ENCODE data around the gene PRPF19. TPM values are rescaled to one million over a fixed set of nuclear protein-coding genes. Genes with fewer than 3 reads are reported as not detected.

The PRPF19 gene
- total RNA-seq, 1 experiment from 2014 or later, result 160 TPM

DNA sequence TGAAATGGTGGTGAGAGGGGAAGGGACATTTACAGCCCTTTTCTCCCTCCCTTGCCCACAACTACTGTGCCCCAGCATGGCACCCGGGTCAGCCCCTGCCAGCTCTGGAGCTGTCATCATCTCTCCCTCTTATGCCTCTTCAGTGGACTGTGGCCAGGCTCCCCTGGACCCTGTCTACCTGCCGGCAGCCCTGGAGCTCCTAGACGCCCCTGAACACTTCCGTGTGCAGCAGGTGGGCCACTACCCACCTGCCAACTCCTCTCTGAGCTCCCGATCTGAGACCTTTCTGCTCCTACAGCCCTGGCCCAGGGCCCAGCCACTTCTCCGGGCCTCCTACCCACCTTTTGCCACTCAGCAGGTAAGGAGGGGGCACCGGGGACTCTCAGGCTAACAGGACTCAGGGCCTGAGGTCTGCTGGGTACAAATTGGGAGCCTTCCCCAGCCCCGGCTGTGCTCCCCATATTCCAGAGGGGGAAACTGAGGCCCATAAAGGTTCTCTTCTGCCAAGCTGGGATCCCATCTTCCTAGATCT is 20.7 kb upstream of the PRPF19 start:
- CTCF ChIA-PET, result interaction anchor here (0.6 kb wide), 1 partner anchor 13 kb away, joined by 3 read pairs; the partner anchor contains the start of gene TMEM109
- H3K79me2 ChIP-seq (ENCODE audit: low read depth), result no peaks in the 10 kb centered on the region
- no TSS peak for BruUV-seq (replicated peaks)
- DNase-seq, result no peak
- POLR2A ChIA-PET (ENCODE audit: unreplicated experiment), result interaction anchor here (0.6 kb wide), 1 partner anchor 69 kb away, joined by 7 read pairs; no protein-coding TSS in a partner anchor
- no peaks in the 10 kb centered on the region for H3K27me3 ChIP-seq (ENCODE audit: insufficient read depth, low read depth)
- H3K9me2 ChIP-seq (ENCODE audit: insufficient read depth), result no peaks in the 10 kb centered on the region
- no peaks in the 10 kb centered on the region for H3K36me3 ChIP-seq (ENCODE audit: low read depth)
- H4K20me1 ChIP-seq (ENCODE audit: insufficient read depth), result no peaks in the 10 kb centered on the region
- H3K4me3 ChIP-seq, result no peak overlapping the region
- no peak overlapping the region for H2AFZ ChIP-seq
- peaks cover 13% of the 10 kb centered on the region for H3K4me1 ChIP-seq (replicated peaks; ENCODE audit: insufficient read depth)
- H3K9me3 ChIP-seq (ENCODE audit: insufficient read depth, low read depth), result no peaks in the 10 kb centered on the region
- no peak overlapping the region for H3K4me2 ChIP-seq
- intact Hi-C loops (cut with micrococcal nuclease; ENCODE audit: unreplicated experiment), result loop anchor here (10.0 kb wide), 1 partner anchor 938 kb away; no protein-coding TSS in a partner anchor
- no peak overlapping the region for H3K27ac ChIP-seq
- H3F3A ChIP-seq (ENCODE audit: insufficient read depth, low read depth), result peaks cover 12% of the 10 kb centered on the region; the same call in 1 of the 2 replicates
- TF ChIP-seq, protein P1, sequence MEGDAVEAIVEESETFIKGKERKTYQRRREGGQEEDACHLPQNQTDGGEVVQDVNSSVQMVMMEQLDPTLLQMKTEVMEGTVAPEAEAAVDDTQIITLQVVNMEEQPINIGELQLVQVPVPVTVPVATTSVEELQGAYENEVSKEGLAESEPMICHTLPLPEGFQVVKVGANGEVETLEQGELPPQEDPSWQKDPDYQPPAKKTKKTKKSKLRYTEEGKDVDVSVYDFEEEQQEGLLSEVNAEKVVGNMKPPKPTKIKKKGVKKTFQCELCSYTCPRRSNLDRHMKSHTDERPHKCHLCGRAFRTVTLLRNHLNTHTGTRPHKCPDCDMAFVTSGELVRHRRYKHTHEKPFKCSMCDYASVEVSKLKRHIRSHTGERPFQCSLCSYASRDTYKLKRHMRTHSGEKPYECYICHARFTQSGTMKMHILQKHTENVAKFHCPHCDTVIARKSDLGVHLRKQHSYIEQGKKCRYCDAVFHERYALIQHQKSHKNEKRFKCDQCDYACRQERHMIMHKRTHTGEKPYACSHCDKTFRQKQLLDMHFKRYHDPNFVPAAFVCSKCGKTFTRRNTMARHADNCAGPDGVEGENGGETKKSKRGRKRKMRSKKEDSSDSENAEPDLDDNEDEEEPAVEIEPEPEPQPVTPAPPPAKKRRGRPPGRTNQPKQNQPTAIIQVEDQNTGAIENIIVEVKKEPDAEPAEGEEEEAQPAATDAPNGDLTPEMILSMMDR (conservative IDR thresholded peaks at IDR 0.05), result no peak
- TF ChIP-seq EZH2 (IDR thresholded peaks at IDR 0.05; ENCODE audit: low read depth), result no peak

DNA sequence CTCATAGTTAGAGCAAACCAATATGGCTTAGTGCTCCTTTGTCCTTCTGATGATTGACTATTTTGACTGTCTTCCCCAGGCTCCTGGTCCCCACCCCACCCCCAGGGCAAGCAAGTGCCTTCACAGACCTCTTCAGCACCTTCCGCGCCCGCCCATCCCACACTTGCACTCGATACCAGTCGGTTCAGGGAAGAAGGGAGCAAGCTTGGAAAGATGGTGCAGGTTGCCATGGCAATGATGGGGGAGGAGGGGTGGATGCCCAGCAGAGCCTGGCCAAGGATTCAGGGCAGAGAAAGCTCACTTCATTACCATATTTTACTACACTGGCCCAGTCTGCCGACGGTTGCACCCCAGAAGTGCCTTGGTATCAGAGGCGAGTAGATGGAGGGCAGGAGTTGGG is 20.1 kb upstream of the PRPF19 start:
- TF ChIP-seq EZH2 (IDR thresholded peaks at IDR 0.05; ENCODE audit: low read depth), result no peak
- TF ChIP-seq, protein P1 (conservative IDR thresholded peaks at IDR 0.05), result no peak
- DNase-seq, result no peak
- H3K27ac ChIP-seq, result no peak overlapping the region
- no peak overlapping the region for H2AFZ ChIP-seq
- H3K27me3 ChIP-seq (ENCODE audit: insufficient read depth, low read depth), result no peaks in the 10 kb centered on the region
- no peaks in the 10 kb centered on the region for H3K9me2 ChIP-seq (ENCODE audit: insufficient read depth)
- no peaks in the 10 kb centered on the region for H4K20me1 ChIP-seq (ENCODE audit: insufficient read depth)
- H3K4me2 ChIP-seq, result no peak overlapping the region
- peaks cover 13% of the 10 kb centered on the region for H3K4me1 ChIP-seq (replicated peaks; ENCODE audit: insufficient read depth)
- H3K4me3 ChIP-seq, result no peak overlapping the region
- ChIA-PET POLR2A (ENCODE audit: unreplicated experiment) (interaction anchor here (0.6 kb wide), 1 partner anchor 70 kb away, joined by 7 read pairs; no protein-coding TSS in a partner anchor), CTCF (interaction anchor here (0.6 kb wide), 1 partner anchor 13 kb away, joined by 3 read pairs; the partner anchor contains the start of gene TMEM109)
- no TSS peak for BruUV-seq (replicated peaks)
- H3K79me2 ChIP-seq (ENCODE audit: low read depth), result no peaks in the 10 kb centered on the region
- 0 out of 2 replicates have a peak, but pooled peaks cover 2% of the 10 kb centered on the region for H3K36me3 ChIP-seq (ENCODE audit: low read depth)
- H3K9me3 ChIP-seq (ENCODE audit: insufficient read depth, low read depth), result no peaks in the 10 kb centered on the region
- intact Hi-C loops (cut with micrococcal nuclease; ENCODE audit: unreplicated experiment), result loop anchor here (10.0 kb wide), 1 partner anchor 938 kb away; no protein-coding TSS in a partner anchor
- peaks cover 12% of the 10 kb centered on the region; the same call in 1 of the 2 replicates for H3F3A ChIP-seq (ENCODE audit: insufficient read depth, low read depth)

DNA sequence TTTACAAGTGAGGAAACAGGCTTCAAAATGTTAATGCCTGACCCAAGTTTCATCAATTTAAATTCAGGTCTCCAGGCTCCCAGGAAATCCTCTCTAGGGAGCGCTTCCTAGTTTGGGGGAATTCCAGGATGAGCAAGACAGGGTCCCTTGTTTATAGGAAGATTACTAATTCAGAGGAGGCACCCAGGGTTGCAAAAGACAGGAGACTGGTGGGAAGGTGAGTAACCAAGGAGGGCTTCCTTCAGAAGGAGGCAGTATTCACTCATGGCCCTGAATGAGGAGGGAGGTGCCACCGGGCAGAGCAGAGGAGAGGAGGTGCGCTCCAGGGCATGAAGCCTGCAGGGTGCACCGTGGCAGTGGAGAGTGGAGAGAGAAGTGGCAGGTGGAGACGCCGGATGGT is 19.5 kb upstream of the PRPF19 start:
- Histone ChIP-seq H3K4me2 (peak overlapping the region; percentile 91), H3K9me3 (ENCODE audit: insufficient read depth, low read depth) (no peaks in the 10 kb centered on the region), H3K36me3 (ENCODE audit: low read depth) (0 out of 2 replicates have a peak, but pooled peaks cover 5% of the 10 kb centered on the region), H3K4me1 (replicated peaks; ENCODE audit: insufficient read depth) (peaks cover 13% of the 10 kb centered on the region), H3K27ac (no peak overlapping the region), H2AFZ (no peak overlapping the region), H3K4me3 (peak overlapping the region; percentile 74; the same call in 1 of the 2 replicates), H3K27me3 (ENCODE audit: insufficient read depth, low read depth) (no peaks in the 10 kb centered on the region), H4K20me1 (ENCODE audit: insufficient read depth) (no peaks in the 10 kb centered on the region), H3K79me2 (ENCODE audit: low read depth) (no peaks in the 10 kb centered on the region), H3F3A (ENCODE audit: insufficient read depth, low read depth) (peaks cover 12% of the 10 kb centered on the region; the same call in 1 of the 2 replicates), H3K9me2 (ENCODE audit: insufficient read depth) (no peaks in the 10 kb centered on the region)
- BruUV-seq (replicated peaks), result no TSS peak
- ChIA-PET CTCF (no interaction called here), POLR2A (ENCODE audit: unreplicated experiment) (interaction anchor here (0.6 kb wide), 1 partner anchor 17 kb away, joined by 6 read pairs; no protein-coding TSS in a partner anchor)
- DNase-seq, result peak in 1 of 2 experiments; percentile 66
- intact Hi-C loops (cut with micrococcal nuclease; ENCODE audit: unreplicated experiment), result loop anchor here (2.0 to 10.0 kb wide), 3 partner anchors 17 to 939 kb away; partner anchors contain the start of gene CD6
- TF ChIP-seq EZH2 (IDR thresholded peaks at IDR 0.05; ENCODE audit: low read depth), result no peak
- TF ChIP-seq, protein P1 (conservative IDR thresholded peaks at IDR 0.05), result no peak

Measured in PC-9 (cell line).